H1 (cell line): Measurements from ENCODE around the gene FOXI1. TPM values are rescaled to one million over a fixed set of nuclear protein-coding genes. Genes with fewer than 3 reads are reported as not detected.
A peak's percentile ranks its signal among the peaks of the same experiment; 100 is the strongest.

Source experiments
- CTCF ChIA-PET: fragments of 300-600 bp; sonication (Branson Sonifier 250); formaldehyde crosslinking; loops from one replicate; lab custom pipeline; 2021; ENCODE audit not compliant: partially characterized antibody; lab: Charles Lee
- POLR2A ChIA-PET: fragments of 300-600 bp; sonication (Branson Sonifier 250); formaldehyde crosslinking; loops from one replicate; lab custom pipeline; 2021; ENCODE audit warnings: inconsistent platforms; ENCODE audit not compliant: partially characterized antibody; lab: Charles Lee
- DNase-seq, 2 experiments: peaks; one replicate each; pipeline versions ENCODE4 v3.0.0 to v3.0.0-alpha.2; 2010 to 2022; ENCODE audit warnings: low spot score in 2 of 2, low read depth in 1 of 2, mixed read lengths in 1 of 2
- FAIRE-seq: peaks from 2 replicates; lab custom pipeline; 2011; peaks lifted over from hg19 to GRCh38; lab: Jason Lieb, UNC
- H2AFZ ChIP-seq: 2 replicates; pipeline ENCODE4 v1.8.1; 2012; ENCODE audit warnings: low read length, inconsistent platforms
- H2AK5ac ChIP-seq: 2 replicates; pipeline ENCODE4 v1.6.1; 2013; ENCODE audit warnings: low read depth, low read length
- H2BK120ac ChIP-seq: replicated peaks from 2 replicates; pipeline ENCODE3; 2013; ENCODE audit warnings: low read depth, low read length, inconsistent platforms
- H2BK12ac ChIP-seq: 2 replicates; pipeline ENCODE4 v1.6.1; 2013; ENCODE audit warnings: low read depth, low read length
- H2BK15ac ChIP-seq: 2 replicates; pipeline ENCODE4 v1.6.1; 2013; ENCODE audit warnings: low read length
- H2BK20ac ChIP-seq: 2 replicates; pipeline ENCODE4 v1.6.1; 2013; ENCODE audit warnings: low read length
- H2BK5ac ChIP-seq: 2 replicates; pipeline ENCODE4 v1.6.1; 2013; ENCODE audit warnings: low read depth, low read length
- H3K14ac ChIP-seq: 2 replicates; pipeline ENCODE4 v1.6.1; 2013; ENCODE audit warnings: inconsistent platforms; ENCODE audit not compliant: insufficient read length
- H3K18ac ChIP-seq: 2 replicates; pipeline ENCODE4 v1.6.1; 2013; ENCODE audit warnings: low read length; ENCODE audit errors: extremely low read depth
- H3K23ac ChIP-seq: 2 replicates; pipeline ENCODE4 v1.6.1; 2013; ENCODE audit warnings: inconsistent platforms; ENCODE audit not compliant: insufficient read length
- H3K23me2 ChIP-seq: 2 replicates; pipeline ENCODE4 v1.6.1; 2013; ENCODE audit warnings: low read depth, low read length
- H3K27ac ChIP-seq: 2 replicates; pipeline ENCODE4 v1.6.1; 2011; ENCODE audit warnings: low read depth, low read length, inconsistent platforms
- H3K27me3 ChIP-seq, 4 experiments: replicated peaks in 1 of 4; 1 replicate in 1 of 4; 2 replicates in 3 of 4; pipeline versions ENCODE4 v1.6.1 to v1.8.1; 2011 to 2013; ENCODE audit warnings: low read length in 3 of 4, mild to moderate bottlenecking in 3 of 4, inconsistent platforms in 2 of 4, mixed read lengths in 2 of 4, moderate library complexity in 1 of 4; ENCODE audit not compliant: control insufficient read depth in 3 of 4, insufficient read depth in 3 of 4; ENCODE audit errors: extremely low read depth in 1 of 4
- H3K36me3 ChIP-seq, 4 experiments: 2 replicates each; pipeline versions ENCODE4 v1.6.1 to v1.8.1; 2011 to 2013; ENCODE audit warnings: mild to moderate bottlenecking in 4 of 4, low read length in 3 of 4, moderate library complexity in 2 of 4, control low read depth in 1 of 4, inconsistent platforms in 1 of 4; ENCODE audit not compliant: insufficient read depth in 4 of 4, control insufficient read depth in 2 of 4
- H3K4ac ChIP-seq: replicated peaks from 2 replicates; pipeline ENCODE3; 2013; ENCODE audit warnings: low read length, low read depth, mixed read lengths, inconsistent platforms; ENCODE audit not compliant: insufficient read length
- H3K4me1 ChIP-seq, 4 experiments: replicated peaks in 1 of 4; 1 replicate in 1 of 4; 2 replicates in 3 of 4; pipeline versions ENCODE4 v1.6.1 to v1.8.1; 2011 to 2013; ENCODE audit warnings: low read length in 3 of 4, inconsistent platforms in 2 of 4, mixed read lengths in 1 of 4; ENCODE audit not compliant: insufficient read depth in 4 of 4, control insufficient read depth in 3 of 4
- H3K4me2 ChIP-seq, 2 experiments: 2 replicates each; pipeline versions ENCODE4 v1.6.1 to v1.8.1; 2011 to 2013; ENCODE audit warnings: low read depth in 2 of 2, low read length in 2 of 2, control low read depth in 1 of 2, inconsistent platforms in 1 of 2, mild to moderate bottlenecking in 1 of 2; ENCODE audit not compliant: insufficient read depth in 1 of 2
- H3K4me3 ChIP-seq, 4 experiments: fragments of 200-600, 300-600 bp in 1 of 4; sonication (generic), shearing (Covaris generic), sonication (Bioruptor Twin) in 1 of 4; 2 replicates each; pipeline versions ENCODE4 v1.5.1 to v1.8.1; 2011 to 2016; ENCODE audit warnings: low read length in 4 of 4, low read depth in 3 of 4, control low read depth in 2 of 4, inconsistent platforms in 2 of 4, mild to moderate bottlenecking in 2 of 4, mixed read lengths in 1 of 4, moderate library complexity in 1 of 4; ENCODE audit not compliant: insufficient read depth in 2 of 4; ENCODE audit errors: extremely low read depth in 1 of 4
- H3K56ac ChIP-seq: replicated peaks from 2 replicates; pipeline ENCODE3; 2013; ENCODE audit warnings: low read depth, mild to moderate bottlenecking, mixed read lengths, low read length, inconsistent platforms; ENCODE audit not compliant: insufficient read length
- H3K79me1 ChIP-seq: 2 replicates; pipeline ENCODE4 v1.6.1; 2013; ENCODE audit warnings: low read depth, low read length, control low read depth
- H3K79me2 ChIP-seq, 2 experiments: 2 replicates each; pipeline versions ENCODE4 v1.6.1 to v1.8.1; 2012 to 2013; ENCODE audit warnings: low read length in 2 of 2, mild to moderate bottlenecking in 2 of 2, inconsistent platforms in 1 of 2; ENCODE audit not compliant: insufficient read depth in 2 of 2, control insufficient read depth in 1 of 2
- H3K9ac ChIP-seq, 4 experiments: replicated peaks in 1 of 4; 1 replicate in 1 of 4; 2 replicates in 3 of 4; pipeline versions ENCODE4 v1.6.1 to v1.8.1; 2011 to 2013; ENCODE audit warnings: low read depth in 3 of 4, low read length in 3 of 4, control low read depth in 2 of 4, mild to moderate bottlenecking in 2 of 4, moderate library complexity in 2 of 4, inconsistent platforms in 1 of 4; ENCODE audit errors: extremely low read depth in 1 of 4
- H3K9me3 ChIP-seq, 2 experiments: 2 replicates each; pipeline versions ENCODE4 v1.6.1 to v1.8.1; 2012 to 2013; ENCODE audit warnings: mild to moderate bottlenecking in 2 of 2, moderate library complexity in 2 of 2, control low read depth in 1 of 2, inconsistent platforms in 1 of 2, low read depth in 1 of 2, low read length in 1 of 2, mixed read lengths in 1 of 2; ENCODE audit not compliant: insufficient read depth in 2 of 2
- H4K20me1 ChIP-seq, 2 experiments: replicated peaks in 1 of 2; 2 replicates each; pipeline versions ENCODE3 to v1.8.1; 2011 to 2013; ENCODE audit warnings: inconsistent platforms in 2 of 2, low read length in 2 of 2, mild to moderate bottlenecking in 1 of 2; ENCODE audit not compliant: insufficient read depth in 2 of 2, control insufficient read depth in 1 of 2
- H4K5ac ChIP-seq: 2 replicates; pipeline ENCODE4 v1.6.1; 2013; ENCODE audit warnings: low read length, low read depth, mixed read lengths, inconsistent platforms; ENCODE audit not compliant: insufficient read length
- H4K8ac ChIP-seq: 2 replicates; pipeline ENCODE4 v1.8.0; 2013; ENCODE audit warnings: mild to moderate bottlenecking, moderate library complexity, low read length, inconsistent platforms; ENCODE audit not compliant: insufficient read depth; ENCODE audit errors: extremely low read depth
- H4K91ac ChIP-seq: replicated peaks from 2 replicates; pipeline ENCODE3; 2013; ENCODE audit warnings: low read length, mixed read lengths, inconsistent platforms; ENCODE audit not compliant: insufficient read length
- WGBS, 2 experiments: shearing (Covaris generic) in 1 of 2; methylation state at CpG; one replicate each; pipeline versions ENCODE4 v1.1.6 to v1.1.7; 2013 to 2015; ENCODE audit warnings: low lambda C conversion rate in 2 of 2, mixed read lengths in 2 of 2, inconsistent platforms in 1 of 2, low coverage in 1 of 2, missing lambda C conversion rate in 1 of 2; ENCODE audit not compliant: insufficient replicate concordance in 2 of 2, insufficient coverage in 1 of 2, insufficient read length in 1 of 2; ENCODE audit errors: extremely low coverage in 1 of 2, missing lambda C conversion rate in 1 of 2; 5-methylcytosine and 5-hydroxymethylcytosine counted together
- polyA plus RNA-seq, 7 experiments: library from polyadenylated mRNA; depleted of rRNA in 3 of 7; stranded (reverse) in 5 of 7; unstranded in 2 of 7; fragments of >200 nt in 5 of 7; fragments of 200-250 nt in 2 of 7; gene quantifications; 1 replicate in 5 of 7; 2 replicates in 1 of 7; 4 replicates in 1 of 7; pipeline versions ENCODE4 v1.2.1 to v1.2.3, GENCODE V29; 2011 to 2013; ENCODE audit warnings: missing spikeins in 2 of 7, mixed read lengths in 2 of 7
- total RNA-seq: library from RNA; stranded (reverse); fragmentation: NEBNext Ultra II Directional; extraction: Animal tissue kit (Norgen Biotek cat#: 25700); gene quantifications from 2 replicates; pipeline ENCODE4 v1.2.1, GENCODE V29; 2021

The FOXI1 gene
- total and polyA plus RNA-seq, 2 of the 8 experiments (the other 6 are each of a cell fraction or from before 2014, with no cell fraction given): not detected

DNA sequence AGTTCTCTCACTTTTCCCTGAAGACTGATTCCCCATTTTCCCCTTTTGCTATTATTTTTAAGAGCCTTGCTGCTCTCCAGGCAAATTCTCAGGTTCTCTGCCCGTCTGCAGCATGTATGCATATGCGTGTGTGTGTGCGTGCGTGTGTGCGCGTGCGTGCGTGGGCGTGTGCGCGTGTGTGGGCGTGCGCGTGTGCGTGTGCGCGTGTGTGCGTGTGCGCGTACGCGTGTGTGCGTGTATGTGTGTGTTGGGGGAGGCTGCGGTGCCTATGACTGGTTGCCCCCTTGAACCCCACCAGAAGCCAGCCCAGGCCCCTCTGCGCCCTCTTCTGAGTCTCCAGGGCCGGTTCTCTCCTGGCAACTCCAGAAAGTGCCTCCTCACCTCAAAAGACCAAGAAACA lies 987 bp upstream of the FOXI1 start:
- H3K79me1 ChIP-seq: no peaks in the 10 kb centered on the region
- no peak overlapping the region for H2BK5ac ChIP-seq
- H3K79me2 ChIP-seq: no peaks in the 10 kb centered on the region
- H2BK12ac ChIP-seq: no peak overlapping the region
- H3K36me3 ChIP-seq: no peaks in the 10 kb centered on the region
- WGBS, 2 experiments: 89% methylated on average over 26 of the region's 26 CpGs; no CpG with 5 or more reads in 1 of the 2 experiments
- H2BK15ac ChIP-seq: no peak overlapping the region
- H3K9ac ChIP-seq: no peak overlapping the region
- H3K4ac ChIP-seq: no peak overlapping the region
- ChIA-PET POLR2A (no interaction called here), CTCF (interaction anchor here (0.6 to 16.0 kb wide), 8 partner anchors 20 to 243 kb away, joined by 3 to 217 read pairs (median 3); no protein-coding TSS in a partner anchor)
- no peak overlapping the region for H3K27ac ChIP-seq
- H3K56ac ChIP-seq: no peak overlapping the region
- H3K9me3 ChIP-seq: no peaks in the 10 kb centered on the region
- H4K8ac ChIP-seq: no peak overlapping the region
- no peak overlapping the region for H2BK120ac ChIP-seq
- H3K14ac ChIP-seq: no peak overlapping the region
- peaks cover 0 to 4% (median under 1%) of the 10 kb centered on the region in 4 experiments; a peak in 2 of 7 replicates for H3K4me1 ChIP-seq
- peak in 1 of 2 experiments; percentile 19 for DNase-seq
- H4K91ac ChIP-seq: no peak overlapping the region
- H3K23ac ChIP-seq: no peak overlapping the region
- no peak overlapping the region for H2BK20ac ChIP-seq
- FAIRE-seq: no peak
- peaks cover 0 to 32% (median 13%) of the 10 kb centered on the region in 4 experiments; a peak in 6 of 7 replicates for H3K27me3 ChIP-seq
- no peak overlapping the region for H3K18ac ChIP-seq
- H2AFZ ChIP-seq: no peak overlapping the region
- H4K5ac ChIP-seq: no peak overlapping the region
- H3K23me2 ChIP-seq: no peaks in the 10 kb centered on the region
- no peak overlapping the region for H2AK5ac ChIP-seq
- H4K20me1 ChIP-seq: peaks cover 0 to 1% of the 10 kb centered on the region in 2 experiments
- no peak overlapping the region for H3K4me3 ChIP-seq
- H3K4me2 ChIP-seq: no peak overlapping the region
